Coronary artery (tissue), 2 donors: ENCODE data around the gene DAPK1.

ENCODE experiments used
- DNase-seq: peaks from one replicate; pipeline ENCODE4 v3.0.0-alpha.2; 2017; ENCODE audit warnings: low spot score
- H3K27ac ChIP-seq, 2 donors: fragments of 200-600 bp; sonication (generic); one replicate each; pipeline ENCODE4 v1.5.1; 2016 to 2019
- H3K4me3 ChIP-seq: fragments of 200-600 bp; sonication (generic); 2 replicates; pipeline ENCODE4 v1.5.1; 2016; ENCODE audit warnings: mild to moderate bottlenecking, moderate library complexity
- TF ChIP-seq, protein P1 (sequence below): fragments of 200-600 bp; sonication (generic); IDR thresholded peaks from one replicate; pipeline ENCODE4 v1.5.1; 2019; ENCODE audit warnings: antibody characterized with exemption

Gene DAPK1

DNA sequence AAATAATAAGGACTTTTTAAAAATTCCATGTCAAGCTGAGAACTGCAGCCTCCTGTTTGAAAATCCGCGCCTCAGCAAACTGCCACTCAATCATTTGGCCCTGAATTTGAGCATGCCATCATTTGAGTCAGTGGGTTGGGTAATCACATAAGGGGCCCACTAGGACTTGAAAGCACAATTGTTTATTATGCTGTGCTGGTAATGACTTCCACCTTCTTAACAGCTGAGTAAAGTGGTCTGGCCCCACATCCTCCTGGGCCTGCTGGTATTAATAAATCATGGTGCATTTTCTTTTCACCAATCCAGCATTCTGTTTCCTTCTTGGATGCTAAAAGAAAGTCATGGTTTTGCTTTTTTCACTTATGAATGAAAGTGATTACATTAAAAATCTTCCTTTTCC lies 125.3 kb downstream of the DAPK1 start:
- Histone ChIP-seq H3K4me3 (no peak overlapping the region), H3K27ac (no peak overlapping the region)
- TF ChIP-seq, protein P1, sequence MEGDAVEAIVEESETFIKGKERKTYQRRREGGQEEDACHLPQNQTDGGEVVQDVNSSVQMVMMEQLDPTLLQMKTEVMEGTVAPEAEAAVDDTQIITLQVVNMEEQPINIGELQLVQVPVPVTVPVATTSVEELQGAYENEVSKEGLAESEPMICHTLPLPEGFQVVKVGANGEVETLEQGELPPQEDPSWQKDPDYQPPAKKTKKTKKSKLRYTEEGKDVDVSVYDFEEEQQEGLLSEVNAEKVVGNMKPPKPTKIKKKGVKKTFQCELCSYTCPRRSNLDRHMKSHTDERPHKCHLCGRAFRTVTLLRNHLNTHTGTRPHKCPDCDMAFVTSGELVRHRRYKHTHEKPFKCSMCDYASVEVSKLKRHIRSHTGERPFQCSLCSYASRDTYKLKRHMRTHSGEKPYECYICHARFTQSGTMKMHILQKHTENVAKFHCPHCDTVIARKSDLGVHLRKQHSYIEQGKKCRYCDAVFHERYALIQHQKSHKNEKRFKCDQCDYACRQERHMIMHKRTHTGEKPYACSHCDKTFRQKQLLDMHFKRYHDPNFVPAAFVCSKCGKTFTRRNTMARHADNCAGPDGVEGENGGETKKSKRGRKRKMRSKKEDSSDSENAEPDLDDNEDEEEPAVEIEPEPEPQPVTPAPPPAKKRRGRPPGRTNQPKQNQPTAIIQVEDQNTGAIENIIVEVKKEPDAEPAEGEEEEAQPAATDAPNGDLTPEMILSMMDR, result no peak
- DNase-seq, result no peak

DNA sequence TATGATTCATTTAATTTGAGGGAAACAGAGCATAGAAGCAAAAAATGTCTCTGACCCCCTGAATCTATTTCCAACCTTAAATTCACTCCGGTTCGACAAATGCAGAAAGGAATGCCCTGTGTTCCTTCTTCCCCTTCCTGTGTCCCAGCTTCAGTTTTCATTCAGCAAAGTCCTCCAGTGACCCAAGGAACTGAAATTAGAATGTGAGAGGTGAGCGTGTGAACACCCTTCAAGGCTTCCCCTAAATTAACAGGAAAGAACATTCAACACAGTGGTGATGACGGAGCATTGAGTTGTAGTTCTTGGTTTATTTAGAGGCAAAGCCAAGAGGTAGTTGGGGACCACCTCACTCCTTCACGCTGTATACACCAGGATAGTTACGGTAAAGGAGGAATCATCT lies 130.7 kb downstream of the DAPK1 start:
- no peak for DNase-seq
- Histone ChIP-seq H3K4me3 (no peak overlapping the region), H3K27ac (no peak overlapping the region)
- TF ChIP-seq, protein P1, result no peak

DNA sequence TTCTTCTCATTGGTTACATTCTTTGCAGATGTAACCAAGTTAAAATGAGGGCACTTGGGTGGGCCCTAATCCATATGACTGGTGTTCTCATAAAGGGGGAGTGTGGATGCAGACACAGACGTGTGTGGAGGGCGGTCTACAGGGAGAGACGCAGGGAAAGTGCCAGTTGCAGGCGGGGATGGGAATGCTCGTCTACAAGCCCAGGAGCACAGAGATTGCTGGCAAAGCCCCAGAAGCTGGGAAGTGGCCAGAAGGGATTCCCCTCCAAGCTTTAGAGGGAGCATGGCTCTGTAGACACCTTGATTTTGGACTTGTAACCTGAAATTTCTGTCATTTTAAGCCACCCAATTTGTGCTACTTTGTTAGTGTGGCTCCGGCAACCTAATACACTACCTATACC lies 131.4 kb downstream of the DAPK1 start:
- Histone ChIP-seq H3K4me3 (no peak overlapping the region), H3K27ac (no peak overlapping the region)
- DNase-seq, result no peak
- TF ChIP-seq, protein P1, result no peak

DNA sequence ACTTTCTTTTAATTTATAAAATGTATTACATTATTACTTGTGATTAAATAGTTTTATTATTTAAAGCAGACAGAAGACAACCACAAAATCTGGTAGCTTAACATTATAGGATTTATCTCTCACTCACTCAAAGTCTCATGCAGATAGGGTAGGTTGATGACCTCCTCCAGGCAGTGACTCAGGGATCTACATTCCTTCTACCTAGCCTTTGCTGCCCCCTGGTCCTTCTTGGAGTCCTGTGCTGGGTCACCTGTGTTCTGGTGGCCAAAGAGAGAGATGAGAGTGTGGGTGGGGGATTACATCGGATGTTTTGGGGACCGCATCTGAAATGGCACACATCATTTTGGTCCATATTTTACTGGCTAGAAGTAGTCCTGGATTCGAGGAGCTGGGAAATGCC lies 132.6 kb downstream of the DAPK1 start:
- peak; percentile 14 for DNase-seq
- TF ChIP-seq, protein P1, result no peak
- no peak overlapping the region for H3K4me3 ChIP-seq
- no peak overlapping the region for H3K27ac ChIP-seq

DNA sequence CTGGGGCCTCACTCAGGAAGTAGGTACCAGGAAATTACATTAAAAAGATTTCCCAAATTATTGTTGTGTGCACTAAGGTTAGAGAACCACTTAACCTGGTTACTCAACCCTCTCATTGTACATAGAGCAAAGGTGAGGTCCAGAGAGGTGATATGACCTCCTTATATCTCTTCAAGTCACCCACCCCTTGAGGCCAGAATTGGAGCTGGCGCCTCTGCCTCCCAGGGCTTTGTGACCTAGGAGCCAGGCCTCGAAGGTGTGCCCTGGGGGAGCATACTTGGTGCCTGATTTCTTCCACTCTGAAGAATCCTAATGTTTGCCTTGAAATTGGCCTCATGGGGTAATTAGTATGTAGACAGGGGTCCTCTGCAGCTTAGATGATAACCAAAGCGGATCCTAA lies 133.2 kb downstream of the DAPK1 start:
- DNase-seq, result no peak
- Histone ChIP-seq H3K27ac (no peak overlapping the region), H3K4me3 (no peak overlapping the region)
- TF ChIP-seq, protein P1, result no peak

DNA sequence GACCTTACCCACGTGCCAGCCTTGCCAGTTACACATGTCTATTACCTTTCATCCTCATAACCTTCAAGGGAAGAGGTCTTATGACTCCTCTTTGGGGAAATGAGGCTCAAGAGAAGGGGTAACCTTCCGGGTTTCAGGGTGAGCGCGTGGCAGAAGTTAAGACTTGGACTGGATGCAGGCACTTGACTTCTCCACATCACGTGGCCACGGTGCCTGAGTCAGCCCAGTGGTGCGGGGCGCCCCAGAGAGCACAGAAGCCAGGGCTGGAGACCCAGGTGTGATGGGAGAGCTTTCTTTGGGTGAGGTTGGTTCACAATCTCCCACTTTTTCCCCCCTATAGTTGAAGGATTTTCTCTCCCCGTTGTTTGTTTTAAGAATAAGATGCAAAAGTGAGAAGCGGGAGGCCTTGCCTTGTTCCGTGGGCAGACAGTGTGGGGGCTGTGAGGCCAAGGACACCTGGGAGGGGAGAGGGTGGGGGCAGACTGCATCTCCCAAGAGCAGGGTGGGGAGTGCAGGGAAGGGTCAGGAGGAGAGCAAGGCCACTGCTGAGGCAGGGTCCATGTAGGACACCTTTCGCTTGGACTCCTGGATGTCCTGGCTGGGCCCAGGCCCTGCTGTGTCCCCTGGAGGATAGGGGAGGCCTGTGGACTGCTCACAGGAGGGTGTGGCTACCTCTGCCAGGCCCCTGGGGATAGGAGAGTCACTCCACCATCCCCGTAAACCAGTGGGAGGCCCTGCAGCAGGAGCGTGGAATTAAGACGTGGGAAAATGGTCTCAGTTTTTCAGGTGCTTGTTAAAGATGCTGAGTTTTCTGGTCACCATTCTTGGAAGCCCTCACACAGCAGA lies 138.2 kb downstream of the DAPK1 start:
- H3K4me3 ChIP-seq, result no peak overlapping the region
- TF ChIP-seq, protein P1, result no peak
- DNase-seq, result peak; percentile 64
- no peak overlapping the region for H3K27ac ChIP-seq

DNA sequence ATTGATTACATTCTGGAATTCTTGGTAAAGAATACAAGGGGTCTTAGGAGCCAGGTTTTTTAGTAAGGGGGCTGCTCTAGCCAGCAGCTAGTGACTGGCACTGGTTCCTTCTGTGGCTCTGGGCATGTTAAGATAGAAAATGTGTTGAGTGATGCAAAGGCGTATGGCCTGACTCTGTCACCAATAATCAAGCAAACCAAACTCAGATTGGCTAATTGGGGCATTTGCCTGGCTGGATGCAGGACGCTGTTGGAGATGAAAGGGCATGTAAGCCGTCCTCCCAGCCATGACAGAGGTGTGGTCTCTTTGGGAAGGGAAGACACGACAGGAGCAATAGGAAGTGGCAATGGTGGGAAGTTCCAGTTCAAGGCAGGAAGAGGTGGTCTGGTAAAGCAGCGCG lies 140.6 kb downstream of the DAPK1 start:
- TF ChIP-seq, protein P1, result no peak
- peak; percentile 21 for DNase-seq
- H3K27ac ChIP-seq, result no peak overlapping the region
- no peak overlapping the region for H3K4me3 ChIP-seq
